ENCODE data around the gene CLDN6.

The CLDN6 gene

DNA sequence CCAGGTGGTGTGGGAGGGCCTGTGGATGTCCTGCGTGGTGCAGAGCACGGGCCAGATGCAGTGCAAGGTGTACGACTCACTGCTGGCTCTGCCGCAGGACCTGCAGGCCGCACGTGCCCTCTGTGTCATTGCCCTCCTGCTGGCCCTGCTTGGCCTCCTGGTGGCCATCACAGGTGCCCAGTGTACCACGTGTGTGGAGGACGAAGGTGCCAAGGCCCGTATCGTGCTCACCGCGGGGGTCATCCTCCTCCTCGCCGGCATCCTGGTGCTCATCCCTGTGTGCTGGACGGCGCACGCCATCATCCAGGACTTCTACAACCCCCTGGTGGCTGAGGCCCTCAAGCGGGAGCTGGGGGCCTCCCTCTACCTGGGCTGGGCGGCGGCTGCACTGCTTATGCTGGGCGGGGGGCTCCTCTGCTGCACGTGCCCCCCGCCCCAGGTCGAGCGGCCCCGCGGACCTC lies 4.5 kb downstream of the CLDN6 start:
- no peak for DNase-seq (ENCODE audit: low spot score)

DNA sequence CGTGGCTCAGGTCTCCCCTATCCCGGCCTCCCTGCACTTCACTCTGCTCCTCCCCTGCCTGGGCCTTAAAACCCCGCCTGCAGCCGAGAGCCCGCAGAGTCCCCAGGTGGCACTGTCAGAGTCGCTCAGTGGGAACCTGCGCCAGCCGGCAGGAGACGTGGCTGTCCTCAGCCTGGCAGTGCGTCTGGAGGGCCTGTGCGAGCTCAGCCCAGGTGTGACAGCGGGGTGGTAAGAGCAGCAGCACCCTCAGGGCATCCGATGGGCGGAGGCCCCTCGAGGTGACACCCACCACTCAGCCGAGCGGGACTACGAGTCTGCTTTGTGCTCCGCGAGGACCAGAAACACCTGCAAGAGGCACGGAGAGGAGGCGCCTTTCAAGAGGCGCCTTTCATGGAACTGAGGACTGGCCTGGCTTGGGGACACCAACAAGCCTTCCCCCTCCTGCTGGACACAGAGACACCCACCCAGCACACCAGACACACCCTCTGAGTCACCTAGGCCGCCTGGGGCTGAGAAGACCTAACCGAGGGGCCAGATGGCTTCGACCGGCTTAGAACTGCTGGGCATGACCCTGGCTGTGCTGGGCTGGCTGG lies 5.1 kb downstream of the CLDN6 start, which contains the start of gene CLDN9:
CLDN9 (plus strand) TSS at position 96 of the 593 bp plus-strand sequence; CDS start at position 536, 440 bp downstream.
- no peak for DNase-seq (ENCODE audit: low spot score)

DNA sequence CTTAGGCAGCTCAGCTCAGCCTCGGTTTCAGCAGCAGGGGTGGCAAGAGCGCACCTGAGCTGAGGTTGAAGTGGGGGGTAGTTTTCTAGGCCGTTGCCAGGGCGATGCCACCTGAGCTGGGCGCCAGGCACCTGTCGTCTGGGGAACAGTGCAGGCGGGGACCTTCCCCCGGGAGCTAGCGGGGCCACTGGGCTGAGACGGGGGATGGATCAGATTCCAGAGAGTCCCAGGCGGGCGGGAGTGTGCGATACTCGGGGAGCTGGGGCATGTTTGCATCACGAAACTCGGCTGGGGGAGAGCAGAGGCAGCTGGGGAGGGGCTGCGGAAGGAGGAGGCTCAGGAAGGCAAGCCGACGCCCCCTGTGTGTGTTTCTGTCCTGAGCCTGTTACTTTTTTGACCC lies 5.7 kb downstream of the CLDN6 start:
- no peak for DNase-seq (ENCODE audit: low spot score)

DNA sequence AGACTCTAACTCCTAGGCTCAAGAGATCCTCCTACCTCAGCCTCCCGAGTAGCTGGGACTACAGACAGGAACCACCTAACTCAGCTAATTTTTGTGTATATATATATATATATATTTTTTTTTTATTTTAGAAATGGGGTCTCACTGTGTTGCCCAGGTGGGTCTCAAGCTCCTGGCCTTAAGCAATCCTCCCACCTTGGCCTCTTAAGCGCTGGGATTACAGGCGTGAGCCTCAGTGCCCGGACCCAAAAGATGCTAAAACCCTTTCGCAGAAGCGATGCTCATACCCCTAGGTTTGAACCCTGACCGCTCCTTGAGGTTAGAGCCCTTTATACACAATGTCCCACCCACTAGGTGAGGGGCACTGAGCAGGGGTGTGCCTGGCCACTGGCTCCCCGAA lies 7.5 kb downstream of the CLDN6 start:
- no peak for DNase-seq (ENCODE audit: low spot score)

DNA sequence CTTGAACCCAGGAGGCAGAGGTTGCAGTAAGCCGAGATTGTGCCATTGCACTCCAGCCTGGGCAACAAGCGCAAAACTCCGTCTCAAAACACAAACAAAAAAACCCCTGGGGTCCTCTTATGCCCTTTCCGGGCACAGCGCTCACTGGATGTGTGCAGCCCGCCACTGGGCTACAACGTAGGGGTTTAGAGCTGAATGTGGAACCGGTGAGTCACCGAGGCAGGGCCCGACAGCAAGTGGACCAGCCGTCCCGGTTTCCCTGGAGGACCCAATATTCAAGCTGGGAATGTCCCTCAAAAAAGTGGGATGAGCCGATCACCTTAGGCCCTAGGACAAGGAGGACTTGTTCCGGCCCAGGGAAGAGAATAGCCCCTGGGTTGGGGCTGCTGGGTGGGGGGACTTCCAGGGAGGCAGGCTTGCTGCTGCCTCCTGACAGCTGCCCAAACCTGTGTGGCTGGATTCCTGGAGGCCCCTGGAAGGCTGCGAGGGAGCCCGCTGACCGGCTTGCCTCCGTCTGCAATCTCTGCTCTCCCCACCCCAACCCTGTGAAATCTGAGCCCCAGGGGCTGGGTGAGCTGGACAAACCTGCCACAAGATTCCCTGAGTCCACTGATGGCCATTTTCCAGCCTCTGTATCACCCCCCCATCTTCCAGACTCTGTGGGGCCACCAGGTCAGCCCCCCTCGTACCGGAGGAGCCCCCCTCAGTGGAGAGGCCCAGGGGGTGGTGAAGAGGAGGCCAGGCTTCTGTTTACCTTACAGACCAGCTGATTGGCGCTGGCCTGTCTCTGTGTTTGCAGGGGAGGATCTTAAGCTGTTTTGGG lies 8.2 kb downstream of the CLDN6 start:
- no peak for DNase-seq (ENCODE audit: low spot score)

DNA sequence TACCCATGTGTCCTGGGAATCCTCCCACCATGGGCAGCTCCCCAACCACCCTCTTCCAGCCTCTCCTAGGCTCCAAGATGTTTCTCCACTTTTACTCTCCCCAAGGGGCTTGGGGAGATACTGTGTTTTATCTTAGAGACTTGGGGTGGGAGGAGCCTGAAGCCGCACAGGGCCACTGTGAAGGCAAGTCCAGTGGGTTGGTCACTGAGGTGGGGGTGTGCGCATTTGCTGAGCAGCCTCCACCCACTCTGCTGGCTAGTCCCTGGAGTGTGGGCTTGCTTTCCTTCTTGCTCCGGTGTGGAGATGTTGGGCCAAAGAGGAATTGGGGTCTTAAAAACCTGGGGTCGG lies 9.3 kb downstream of the CLDN6 start:
- DNase-seq (ENCODE audit: low spot score) = no peak

DNA sequence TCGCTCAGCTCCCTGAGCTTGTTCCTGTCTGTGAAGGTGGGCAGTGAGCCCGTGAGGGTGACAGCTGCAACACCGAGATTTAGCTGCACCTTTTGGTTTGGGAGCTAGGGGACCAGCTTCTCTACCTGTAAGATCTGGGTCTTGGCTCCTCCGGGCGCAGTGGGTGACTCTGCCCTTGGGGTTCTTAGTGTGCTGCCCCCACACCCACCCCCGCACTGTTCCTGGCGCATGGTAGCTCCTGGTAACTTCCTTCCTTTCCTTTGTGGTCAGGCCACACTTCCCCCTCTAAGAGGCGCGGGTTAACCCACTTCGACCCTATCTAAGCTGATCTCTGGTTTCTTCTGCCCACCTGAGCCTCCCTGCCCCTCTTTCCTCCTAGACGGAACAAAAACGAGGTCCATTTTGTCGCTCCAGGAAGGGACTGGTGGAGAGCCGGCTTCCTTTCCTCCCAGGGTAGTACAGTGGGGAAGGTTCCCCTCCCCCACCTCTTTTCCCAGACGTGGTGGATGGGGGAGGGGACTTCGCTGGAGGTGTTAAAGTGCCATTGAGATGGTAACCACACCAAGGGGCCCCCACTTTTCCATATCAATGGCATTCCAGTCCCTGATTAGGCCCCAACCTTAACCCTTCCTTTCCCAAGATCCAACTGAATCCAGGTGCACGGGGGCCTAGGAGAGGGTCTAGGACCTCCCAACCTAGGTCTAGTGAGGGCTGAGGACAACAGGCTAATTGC lies 9.9 kb downstream of the CLDN6 start:
- DNase-seq (ENCODE audit: low spot score) = no peak

DNA sequence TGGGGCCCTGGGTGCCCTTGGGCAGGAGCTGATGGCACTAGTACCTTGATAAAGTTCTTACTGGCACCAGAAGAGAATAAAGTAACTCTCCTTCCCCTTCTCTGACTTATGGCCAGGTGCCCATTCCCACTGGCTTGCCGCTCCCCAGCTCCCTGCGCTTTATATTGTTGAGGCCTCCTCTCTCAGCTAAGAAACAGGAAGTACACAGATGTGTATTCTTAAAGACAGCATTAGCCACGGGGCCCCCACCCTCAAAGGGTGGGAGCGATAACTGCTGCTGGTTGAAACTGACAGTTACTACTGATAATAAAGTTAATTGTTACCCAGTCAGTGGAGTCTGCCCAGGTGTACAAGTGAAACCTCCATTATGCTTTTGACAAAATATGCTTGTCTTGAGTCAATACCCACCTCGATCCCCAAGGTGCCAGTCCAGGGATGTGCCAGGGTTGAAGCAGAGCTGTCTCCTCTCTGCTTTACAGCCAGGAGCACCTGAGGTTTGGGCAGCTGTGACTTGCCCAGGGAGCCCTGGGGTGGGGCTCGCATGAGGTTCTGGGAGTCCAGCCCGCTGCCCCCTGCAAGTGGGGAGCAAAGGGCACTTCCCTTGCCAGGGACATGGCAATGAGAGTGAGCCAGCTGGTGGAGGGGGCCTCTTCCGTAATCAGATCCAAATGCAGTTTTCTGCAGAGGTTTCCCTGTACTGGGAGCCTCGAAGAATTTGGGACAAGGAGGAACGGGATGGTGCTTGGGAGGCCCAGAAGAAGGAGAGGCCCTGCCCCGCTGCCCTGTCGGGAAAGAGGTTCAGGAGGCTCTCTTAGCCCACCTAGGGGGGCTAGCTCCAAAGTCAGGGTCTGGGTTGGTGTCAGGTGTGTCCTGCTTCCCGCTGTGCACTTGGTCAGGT lies 10.7 kb downstream of the CLDN6 start:
- no peak for DNase-seq (ENCODE audit: low spot score)

DNA sequence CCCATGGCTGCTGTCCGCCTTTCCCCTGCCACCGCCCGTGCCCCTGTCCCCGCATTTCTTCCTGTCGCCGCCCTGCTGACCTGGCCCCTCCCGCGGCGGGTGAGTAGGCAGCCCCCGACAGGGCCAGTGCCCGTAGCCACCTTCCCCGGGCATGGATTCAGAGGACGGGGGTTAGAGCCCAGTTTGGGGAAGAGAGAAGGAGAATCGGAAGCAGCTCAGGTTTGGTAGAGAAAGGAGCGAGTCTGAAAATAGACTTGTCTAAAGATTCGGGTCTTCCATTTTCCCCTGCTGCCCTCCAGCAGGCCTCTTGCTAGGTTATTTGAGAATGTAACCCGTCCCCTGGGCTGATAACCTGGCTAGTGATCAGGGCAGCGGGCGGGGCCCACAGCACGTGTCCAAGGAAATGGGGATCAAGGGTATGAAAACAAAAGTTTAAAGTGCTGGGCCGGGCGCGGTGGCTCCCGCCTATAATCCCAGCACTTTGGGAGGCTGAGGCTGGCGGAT lies 13.2 kb downstream of the CLDN6 start:
- DNase-seq (ENCODE audit: low spot score) = no peak

DNA sequence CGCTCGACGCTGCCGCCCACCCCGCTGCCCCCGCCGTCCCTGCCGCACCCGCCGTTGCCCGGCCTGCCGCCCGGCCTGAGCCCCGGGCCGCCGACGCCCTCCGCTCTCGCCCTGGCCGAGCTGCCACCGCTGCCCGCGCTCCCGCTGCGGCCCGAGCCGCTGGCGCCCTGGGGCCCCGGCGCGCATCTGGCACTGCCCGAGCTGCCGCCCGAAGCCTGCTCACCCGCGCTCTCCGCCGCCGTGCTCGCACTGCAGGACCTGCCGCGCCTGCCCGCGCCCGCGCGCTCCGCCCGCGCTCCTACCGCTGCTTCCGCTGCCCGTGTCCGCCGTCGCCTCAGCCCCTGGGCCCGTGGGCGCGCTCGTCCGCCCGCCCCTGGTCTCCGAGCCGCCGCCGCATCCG lies 13.7 kb downstream of the CLDN6 start:
- no peak for DNase-seq (ENCODE audit: low spot score)

DNA sequence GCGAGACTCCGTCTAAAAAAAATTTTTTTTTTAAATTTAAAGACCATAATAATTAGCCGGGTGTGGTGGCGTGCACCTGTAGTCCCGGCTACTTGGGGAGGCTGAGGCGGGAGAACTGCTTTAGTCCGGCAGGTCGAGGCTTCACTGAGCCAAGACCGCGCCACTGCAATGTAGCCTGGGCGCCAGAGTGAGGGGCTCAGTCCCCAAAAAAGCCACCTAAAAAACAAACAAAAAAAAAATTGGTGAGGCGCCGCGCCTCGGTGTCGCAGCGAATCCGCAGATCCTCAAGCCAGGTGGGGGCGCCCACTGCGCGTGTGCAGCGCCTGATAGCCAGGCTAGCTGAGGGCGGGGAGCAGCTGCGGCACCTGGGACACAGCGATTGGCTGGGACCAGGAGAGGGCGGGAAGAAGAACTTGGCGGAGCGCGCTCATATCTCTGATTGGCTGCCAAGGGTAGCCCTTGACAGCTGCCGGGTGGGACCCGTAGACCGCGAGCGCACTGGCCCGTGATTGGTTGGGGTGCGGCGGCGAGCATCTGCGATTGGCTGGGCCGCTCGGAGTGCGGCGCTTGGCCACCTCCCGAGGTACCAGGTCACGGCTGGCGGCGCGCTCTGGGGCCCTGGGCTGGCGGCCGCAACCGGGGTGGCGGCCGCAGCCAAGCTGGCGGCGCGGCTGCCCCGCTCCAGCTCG lies 14.3 kb downstream of the CLDN6 start:
- peak; percentile 99 for DNase-seq (ENCODE audit: low spot score)

DNA sequence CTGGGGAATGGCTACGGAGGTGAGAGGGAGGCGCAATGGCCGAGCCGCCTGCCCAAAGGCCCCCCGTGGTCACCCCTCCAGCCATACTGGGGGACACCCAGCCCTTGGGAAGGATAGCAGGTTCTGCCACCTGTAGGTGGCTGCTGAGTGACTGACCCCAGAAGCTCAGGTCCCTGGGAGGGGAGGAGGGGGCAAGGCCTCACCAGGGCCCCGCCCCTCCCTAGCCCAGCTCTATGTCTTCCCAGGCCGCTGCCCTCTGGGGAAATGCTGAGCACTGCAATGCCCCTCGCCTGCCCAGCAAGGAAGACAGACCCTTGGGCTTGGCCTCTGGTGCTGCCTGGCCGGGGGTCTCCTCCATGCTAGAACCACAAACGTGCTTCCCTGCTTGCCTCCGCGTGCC lies 16.7 kb downstream of the CLDN6 start:
- DNase-seq (ENCODE audit: low spot score) = no peak

DNA sequence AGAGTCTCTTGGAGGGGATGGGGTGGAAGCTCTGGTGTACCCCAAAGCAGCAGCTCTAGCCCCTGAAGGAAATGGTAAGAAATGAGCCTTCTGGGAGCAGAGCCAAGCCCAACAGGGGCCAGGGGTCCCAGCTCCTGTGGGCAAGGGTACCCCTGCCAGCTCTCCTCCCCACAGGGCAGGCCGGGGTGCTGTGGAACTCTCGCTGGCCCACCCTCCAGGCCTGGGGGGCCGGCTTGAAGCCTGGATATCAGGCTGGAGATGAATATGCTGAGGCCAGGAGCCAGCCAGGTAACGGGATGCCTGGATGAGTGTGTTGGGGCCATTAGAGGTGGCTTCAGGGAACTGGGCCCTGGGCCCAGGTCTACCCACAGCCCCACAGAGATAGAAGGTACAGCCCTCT lies 17.4 kb downstream of the CLDN6 start:
- DNase-seq (ENCODE audit: low spot score) = no peak

DNA sequence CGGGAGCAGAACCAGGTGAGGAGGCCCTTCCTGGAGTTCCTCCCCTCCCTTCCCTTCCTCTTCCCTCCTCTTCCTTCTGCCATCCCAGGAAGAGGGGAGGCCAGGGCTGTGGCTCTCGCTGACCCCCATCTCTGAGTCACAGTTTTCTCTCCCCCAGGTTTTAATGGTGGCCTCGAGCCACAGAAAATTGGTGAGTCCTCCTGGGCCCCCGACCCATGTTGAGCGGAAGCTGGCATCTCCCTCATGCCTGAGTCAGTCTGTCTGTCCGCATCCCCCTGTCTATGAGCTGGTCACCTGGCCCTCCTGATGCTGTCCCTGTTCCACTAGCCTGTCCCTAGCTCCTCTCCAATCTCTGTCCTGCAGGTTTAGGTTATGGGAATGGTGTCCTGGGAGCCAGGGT lies 18.1 kb downstream of the CLDN6 start:
- DNase-seq (ENCODE audit: low spot score) = no peak

DNA sequence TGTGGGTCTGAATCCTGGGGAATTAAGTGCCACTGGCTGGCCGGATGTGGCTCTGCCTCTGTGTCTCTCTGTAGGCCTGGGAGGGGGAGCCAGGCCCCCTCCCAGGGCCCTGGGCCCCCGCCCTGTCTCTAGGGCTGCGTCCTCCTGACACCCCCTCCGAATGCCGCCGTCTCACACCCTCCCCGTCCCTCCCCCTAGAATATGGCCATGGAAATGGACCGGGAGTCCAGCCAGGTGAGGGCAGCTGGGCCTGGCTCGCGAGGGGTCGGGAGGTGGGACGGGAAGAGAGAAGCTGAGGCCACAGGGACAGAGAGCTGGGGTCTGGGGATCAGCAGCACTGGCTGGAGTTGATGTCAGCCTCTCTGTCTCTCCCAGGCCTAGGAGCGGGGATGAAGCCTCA lies 21.7 kb downstream of the CLDN6 start:
- DNase-seq (ENCODE audit: low spot score) = no peak

DNA sequence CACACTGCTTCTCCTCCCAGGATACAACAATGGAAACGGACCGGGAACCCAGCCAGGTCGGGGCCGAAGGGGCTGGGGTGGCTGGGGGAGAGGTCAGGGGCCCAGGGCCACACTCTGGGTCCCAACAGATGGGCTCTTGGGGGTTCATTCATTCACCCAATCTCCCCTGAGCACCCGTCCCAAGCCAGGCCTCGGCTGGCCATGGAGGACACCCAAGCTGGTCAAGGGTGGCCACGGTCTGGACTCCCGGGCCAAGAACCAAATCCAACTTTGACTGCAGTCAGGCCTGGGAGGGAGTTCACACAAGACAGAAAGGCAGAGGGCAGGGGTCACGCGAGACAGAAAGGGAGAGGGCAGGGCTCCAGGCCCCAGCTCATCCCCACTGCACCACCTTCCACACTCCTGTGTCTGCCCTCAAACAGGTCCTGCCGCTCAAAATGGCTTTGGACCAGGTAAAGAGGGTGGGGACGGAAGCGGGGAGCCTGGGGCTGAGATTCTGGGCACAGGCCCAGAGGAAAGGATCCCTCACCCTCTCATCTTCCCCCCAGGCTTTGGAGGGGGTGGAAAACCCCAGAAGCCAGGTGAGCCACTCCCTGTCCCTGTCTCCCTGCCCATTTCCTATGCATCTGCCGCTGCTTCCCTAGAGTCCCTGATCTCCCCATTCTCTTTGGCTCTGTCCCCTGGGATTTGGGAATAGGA lies 25.5 kb downstream of the CLDN6 start:
- DNase-seq (ENCODE audit: low spot score) = no peak

DNA sequence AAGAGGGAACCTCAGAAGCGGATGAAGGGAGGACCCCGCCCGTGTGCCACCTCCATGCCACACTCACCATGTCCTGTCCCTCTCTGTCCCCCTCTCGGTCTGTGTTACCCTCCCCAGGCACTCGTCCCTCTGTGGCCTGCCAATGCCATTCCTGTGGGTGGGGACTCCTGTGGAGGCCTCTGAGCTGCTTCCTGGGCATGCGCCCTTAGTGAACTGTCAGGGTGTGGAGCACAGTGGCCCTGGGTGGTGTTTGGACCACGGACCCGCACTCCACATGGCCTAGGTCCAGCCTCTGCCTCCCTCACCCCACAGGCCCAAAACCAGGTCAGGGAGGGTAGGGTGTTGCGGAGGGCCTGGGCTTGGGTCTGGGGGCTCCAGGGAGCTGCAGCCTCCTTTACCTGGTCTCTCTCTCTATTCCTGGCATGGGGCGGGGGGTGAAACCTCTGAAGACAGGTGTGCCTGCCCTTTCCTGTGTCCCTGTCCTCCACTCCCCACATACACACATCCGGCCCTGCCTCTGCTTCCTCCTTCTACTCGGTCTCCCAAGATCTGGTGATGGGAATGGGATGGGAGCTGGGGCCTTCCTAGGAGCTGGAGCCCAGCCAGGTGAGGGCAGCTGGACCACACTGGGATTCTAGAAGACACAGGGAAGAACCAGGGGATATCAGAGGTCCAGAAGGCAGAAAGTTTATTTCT lies 26.3 kb downstream of the CLDN6 start:
- no peak for DNase-seq (ENCODE audit: low spot score)

DNA sequence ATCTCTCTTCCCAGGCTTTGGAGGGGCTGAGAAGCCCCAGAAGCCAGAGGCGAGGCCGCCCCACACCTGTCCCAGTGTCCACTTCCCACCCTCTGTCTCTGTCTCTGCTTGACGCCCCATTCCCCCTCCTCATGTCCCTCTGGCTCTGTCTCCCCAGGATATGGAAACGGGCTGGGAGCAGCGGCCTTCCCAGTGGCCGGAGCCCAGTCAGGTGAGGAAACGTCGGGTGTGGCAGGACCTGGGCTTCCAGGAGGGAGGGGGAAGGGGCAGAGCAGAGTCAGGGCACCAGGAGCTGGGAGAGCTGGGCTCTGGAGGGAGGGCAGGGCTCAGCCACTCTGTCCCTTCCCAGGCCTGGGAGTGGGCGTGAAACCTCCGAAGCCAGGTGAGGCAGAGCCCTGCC lies 27.1 kb downstream of the CLDN6 start:
- DNase-seq (ENCODE audit: low spot score) = no peak

DNA sequence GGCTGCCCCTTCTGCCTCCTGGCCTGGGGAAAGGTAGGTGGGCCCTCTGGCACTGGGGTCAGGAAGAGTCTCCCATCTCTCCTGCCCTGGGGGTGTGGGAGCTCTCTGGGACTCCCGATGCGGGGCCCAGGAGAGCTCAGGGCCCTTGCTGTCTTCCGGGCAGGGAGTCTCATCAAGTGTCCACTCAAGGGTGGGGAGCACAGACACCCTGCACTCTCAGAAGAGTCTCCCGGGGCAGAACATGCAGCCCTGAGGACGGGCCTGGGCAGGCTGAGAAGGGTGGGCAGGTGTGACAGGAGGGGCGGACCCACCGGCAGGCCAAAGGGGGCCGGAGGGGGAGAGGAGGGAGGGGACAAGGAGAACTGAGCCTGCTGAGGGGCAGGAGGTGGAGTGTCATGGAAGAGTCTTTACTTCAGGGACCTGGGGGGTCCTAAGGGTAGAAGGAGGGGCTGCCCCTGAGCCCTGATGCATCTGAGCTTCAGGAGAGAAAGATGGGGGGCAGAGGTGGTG lies 29.3 kb downstream of the CLDN6 start:
- no peak for DNase-seq (ENCODE audit: low spot score)

DNA sequence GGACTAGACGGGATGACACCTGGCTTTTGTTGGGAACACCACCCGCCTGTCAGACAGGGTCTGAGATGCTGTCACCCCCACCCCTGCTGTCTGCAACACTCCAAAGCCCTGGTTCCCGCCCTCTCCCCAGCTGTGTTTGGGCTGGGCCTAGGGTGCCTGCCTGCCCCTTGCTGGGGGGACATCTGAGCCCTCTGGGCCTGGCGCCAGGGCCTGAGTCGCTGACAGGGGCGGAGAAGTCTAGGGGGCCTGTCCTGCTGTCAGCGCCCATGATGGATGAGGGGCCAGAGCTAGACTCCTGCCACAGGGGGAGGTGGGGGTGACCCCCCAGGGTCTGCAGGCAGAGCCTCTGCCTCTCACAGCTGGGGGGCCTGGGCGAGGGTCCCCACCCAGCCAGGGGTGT lies 30.1 kb downstream of the CLDN6 start:
- no peak for DNase-seq (ENCODE audit: low spot score)
